IMR-90 (cell line): ENCODE results near the gene CAPN5. TPM values are rescaled to one million over a fixed set of nuclear protein-coding genes. Genes with fewer than 3 reads are reported as not detected.

Experiments
- ATAC-seq: fragments of 200-7000 bp; cut with Tn5 transposase; 2 replicates; pipeline ENCODE4 v1.9.1; 2020; ENCODE audit warnings: low read depth, mild to moderate bottlenecking, moderate library complexity
- BruUV-seq: library from RNA; stranded (reverse); fragments of 400-500 nt; replicated peaks from 2 replicates; lab custom pipeline; 2021; lab: Mats Ljungman, UMichigan
- CTCF ChIA-PET: fragments of 300-600 bp; formaldehyde crosslinking; extraction: SDS; loops from one replicate; lab custom pipeline; 2021; ENCODE audit warnings: antibody characterized with exemption; lab: Yijun Ruan, JAX
- POLR2A ChIA-PET: fragments of 300-600 bp; sonication (Branson Sonifier 250); formaldehyde crosslinking; loops from one replicate; lab custom pipeline; 2022; ENCODE audit warnings: antibody characterized with exemption; ENCODE audit not compliant: unreplicated experiment; lab: Charles Lee
- DNase-seq: peaks from one replicate; pipeline ENCODE4 v3.0.0; 2013
- H2AFZ ChIP-seq: replicated peaks from 2 replicates; pipeline ENCODE3; 2013; ENCODE audit warnings: low read length, mild to moderate bottlenecking; ENCODE audit not compliant: poor library complexity
- H2AK5ac ChIP-seq: 2 replicates; pipeline ENCODE4 v1.6.1; 2013; ENCODE audit warnings: low read depth, low read length, inconsistent platforms
- H2AK9ac ChIP-seq: replicated peaks from 2 replicates; pipeline ENCODE3; 2013; ENCODE audit warnings: mild to moderate bottlenecking, low read depth, low read length, moderate library complexity; ENCODE audit not compliant: poor library complexity
- H2BK120ac ChIP-seq: 2 replicates; pipeline ENCODE4 v1.6.1; 2013; ENCODE audit warnings: low read depth, low read length, inconsistent platforms
- H2BK15ac ChIP-seq: 3 replicates; pipeline ENCODE4 v1.6.1; 2013; ENCODE audit warnings: low read depth, low read length, inconsistent platforms
- H2BK20ac ChIP-seq: 2 replicates; pipeline ENCODE4 v1.6.1; 2013; ENCODE audit warnings: low read depth, mild to moderate bottlenecking, inconsistent platforms, low read length, moderate library complexity
- H2BK5ac ChIP-seq: 2 replicates; pipeline ENCODE4 v1.6.1; 2013; ENCODE audit warnings: mild to moderate bottlenecking, low read depth, low read length, inconsistent platforms; ENCODE audit not compliant: poor library complexity, severe bottlenecking
- H3K14ac ChIP-seq: replicated peaks from 2 replicates; pipeline ENCODE4 v1.6.1; 2013; ENCODE audit warnings: low read depth, low read length, inconsistent platforms
- H3K18ac ChIP-seq: 2 replicates; pipeline ENCODE4 v1.6.1; 2013; ENCODE audit warnings: low read depth, low read length, control low read depth
- H3K23ac ChIP-seq: 2 replicates; pipeline ENCODE4 v1.6.1; 2013; ENCODE audit warnings: low read depth, low read length, inconsistent platforms
- H3K27ac ChIP-seq: 2 replicates; pipeline ENCODE4 v1.5.1; 2013; ENCODE audit warnings: mild to moderate bottlenecking, control low read depth, low read length; ENCODE audit not compliant: insufficient read depth
- H3K27me3 ChIP-seq: 2 replicates; pipeline ENCODE4 v1.6.1; 2013; ENCODE audit warnings: low read length; ENCODE audit not compliant: control insufficient read depth, insufficient read depth
- H3K36me3 ChIP-seq: 2 replicates; pipeline ENCODE4 v1.6.1; 2013; ENCODE audit warnings: low read length, mixed read lengths; ENCODE audit not compliant: control insufficient read depth, insufficient read depth
- H3K4ac ChIP-seq: 2 replicates; pipeline ENCODE4 v1.6.1; 2013; ENCODE audit warnings: low read depth, low read length, inconsistent platforms
- H3K4me1 ChIP-seq: 2 replicates; pipeline ENCODE4 v1.6.1; 2013; ENCODE audit warnings: low read length, mixed read lengths; ENCODE audit not compliant: control insufficient read depth, insufficient read depth
- H3K4me2 ChIP-seq: 2 replicates; pipeline ENCODE4 v1.6.1; 2013; ENCODE audit warnings: low read depth, mild to moderate bottlenecking, control low read depth, low read length, moderate library complexity
- H3K4me3 ChIP-seq: 2 replicates; pipeline ENCODE4 v1.5.1; 2013; ENCODE audit warnings: low read depth, mild to moderate bottlenecking, control low read depth, low read length, moderate library complexity; ENCODE audit not compliant: insufficient read depth
- H3K56ac ChIP-seq: 2 replicates; pipeline ENCODE4 v1.6.1; 2013; ENCODE audit warnings: low read length, inconsistent platforms; ENCODE audit not compliant: insufficient read depth; ENCODE audit errors: extremely low read depth
- H3K79me1 ChIP-seq, 2 experiments: 2 replicates each; pipeline ENCODE4 v1.6.1; 2013; ENCODE audit warnings: low read length in 2 of 2, inconsistent platforms in 1 of 2, low read depth in 1 of 2
- H3K9ac ChIP-seq: 2 replicates; pipeline ENCODE4 v1.6.1; 2013; ENCODE audit warnings: low read depth, low read length, control low read depth
- H3K9me1 ChIP-seq: 2 replicates; pipeline ENCODE4 v1.6.1; 2013; ENCODE audit warnings: low read length, inconsistent platforms; ENCODE audit not compliant: insufficient read depth
- H3K9me3 ChIP-seq: 2 replicates; pipeline ENCODE4 v1.6.1; 2013; ENCODE audit warnings: low read length; ENCODE audit not compliant: control insufficient read depth, insufficient read depth
- H4K20me1 ChIP-seq: 2 replicates; pipeline ENCODE4 v1.6.1; 2013; ENCODE audit warnings: low read length, inconsistent platforms; ENCODE audit not compliant: insufficient read depth
- H4K5ac ChIP-seq: 2 replicates; pipeline ENCODE4 v1.6.1; 2013; ENCODE audit warnings: mild to moderate bottlenecking, low read depth, low read length, control low read depth
- H4K8ac ChIP-seq, 2 experiments: 2 replicates each; pipeline ENCODE4 v1.6.1; 2013; ENCODE audit warnings: low read depth in 2 of 2, low read length in 2 of 2, control low read depth in 1 of 2, inconsistent platforms in 1 of 2
- H4K91ac ChIP-seq: 2 replicates; pipeline ENCODE4 v1.6.1; 2013; ENCODE audit warnings: low read depth, low read length, inconsistent platforms; ENCODE audit not compliant: insufficient read depth
- BHLHE40 ChIP-seq: fragments of 150-350 bp; IDR thresholded peaks from 2 replicates; pipeline ENCODE4 v1.6.1; 2016; ENCODE audit warnings: mild to moderate bottlenecking, low read depth, low read length
- CEBPB ChIP-seq: IDR thresholded peaks from 2 replicates; pipeline ENCODE4 v1.6.1; 2012; ENCODE audit warnings: low read depth, low read length, improper control_type of control experiment
- CHD1 ChIP-seq: IDR thresholded peaks from 2 replicates; pipeline ENCODE4 v1.6.1; 2012; ENCODE audit warnings: low read depth, low read length, improper control_type of control experiment
- CTCF ChIP-seq: conservative IDR thresholded peaks from 2 replicates; pipeline ENCODE4 v1.5.1; 2012; ENCODE audit warnings: mild to moderate bottlenecking, low read depth, low read length, improper control_type of control experiment
- FOS ChIP-seq: fragments of 150-350 bp; IDR thresholded peaks from 2 replicates; pipeline ENCODE4 v1.6.1; 2016; ENCODE audit warnings: low read depth, low read length
- MAZ ChIP-seq: IDR thresholded peaks from 2 replicates; pipeline ENCODE4 v1.6.1; 2012; ENCODE audit warnings: low read depth, mild to moderate bottlenecking, low read length, improper control_type of control experiment, moderate library complexity, borderline replicate concordance
- MXI1 ChIP-seq: IDR thresholded peaks from 2 replicates; pipeline ENCODE4 v1.6.1; 2012; ENCODE audit warnings: low read depth, mild to moderate bottlenecking, low read length, moderate library complexity, borderline replicate concordance
- NFE2L2 ChIP-seq: fragments of 150-350 bp; IDR thresholded peaks from 2 replicates; pipeline ENCODE4 v1.6.1; 2016; ENCODE audit warnings: low read depth, mild to moderate bottlenecking, low read length
- RAD21 ChIP-seq: IDR thresholded peaks from 2 replicates; pipeline ENCODE4 v1.6.1; 2012; ENCODE audit warnings: low read length, improper control_type of control experiment
- RCOR1 ChIP-seq: IDR thresholded peaks from 2 replicates; pipeline ENCODE4 v1.6.1; 2012; ENCODE audit warnings: mild to moderate bottlenecking, low read length, improper control_type of control experiment; ENCODE audit not compliant: insufficient replicate concordance
- SMC3 ChIP-seq: fragments of 150-350 bp; IDR thresholded peaks from 2 replicates; pipeline ENCODE4 v1.6.1; 2016; ENCODE audit warnings: low read depth, mild to moderate bottlenecking, antibody characterized with exemption, low read length, moderate library complexity
- WGBS, 2 experiments: methylation state at CpG; one replicate each; pipeline versions ENCODE4 v1.1.5 to v1.1.7; 2013; ENCODE audit warnings: missing lambda C conversion rate in 2 of 2; ENCODE audit not compliant: insufficient read length in 1 of 2; ENCODE audit errors: extremely low coverage in 2 of 2; 5-methylcytosine and 5-hydroxymethylcytosine counted together
- dilution Hi-C: fragments of 300-500 bp; cut with HindIII; formaldehyde crosslinking; loops from one replicate; pipeline ENCODE4 v1.14.3; 2018; ENCODE audit warnings: low sequenced_read_pairs; ENCODE audit not compliant: unreplicated experiment
- in situ Hi-C: fragments of 300-500 bp; cut with MboI; formaldehyde crosslinking; loops from 3 replicates; pipeline ENCODE4 v1.14.3; 2019; ENCODE audit warnings: low sequenced_read_pairs, inconsistent platforms, mixed read lengths
- intact Hi-C: fragments of 100-400 bp; cut with micrococcal nuclease; formaldehyde crosslinking; loops from 2 replicates; pipeline ENCODE4 v1.10.0; 2022
- polyA plus RNA-seq, 3 experiments: library from polyadenylated mRNA; depleted of rRNA; stranded (reverse); fragments of >200 nt; gene quantifications; 2 replicates each; pipeline ENCODE4 v1.2.3, GENCODE V29; 2012; ENCODE audit warnings: low replicate concordance in 1 of 3
- total RNA-seq: library from RNA; depleted of rRNA; stranded (reverse); fragments of >200 nt; gene quantifications from 2 replicates; pipeline ENCODE4 v1.2.3, GENCODE V29; 2012

The CAPN5 gene
- total and polyA plus RNA-seq, 2 of the 4 experiments (the other 2 are of a cell fraction), result 8.1 to 24.0 TPM

GRCh38 chr11:77127235-77127911, 60.6 kb downstream of the CAPN5 start:
- POLR2A ChIA-PET, result no interaction called here
- no peaks in the 10 kb centered on the region for H3K79me1 ChIP-seq
- H3K4me2 ChIP-seq, result peak overlapping the region; percentile 83
- H3K9me1 ChIP-seq, result no peaks in the 10 kb centered on the region
- H3K23ac ChIP-seq, result no peak overlapping the region
- no TSS peak for BruUV-seq
- H3K27ac ChIP-seq, result no peak overlapping the region
- peak overlapping the region; percentile 86 for H2AK9ac ChIP-seq
- peak; percentile 39 for DNase-seq
- peak; percentile 77 for ATAC-seq
- WGBS, 2 experiments, result 4% methylated on average over 14 of the region's 27 CpGs; no CpG with 5 or more reads in 1 of the 2 experiments
- H3K4me1 ChIP-seq, result peaks cover 10% of the 10 kb centered on the region; the same call in 1 of the 2 replicates
- no peak overlapping the region for H2AK5ac ChIP-seq
- TF ChIP-seq MAZ (peak; percentile 87; the same call in 1 of the 2 replicates), SMC3 (peak; percentile 76), NFE2L2 (no peak), CTCF (peak; percentile 87), FOS (no peak), CEBPB (no peak), RCOR1 (no peak), RAD21 (peak; percentile 71), CHD1 (no peak), BHLHE40 (no peak), MXI1 (0 out of 2 replicates have a peak, but pooled peaks have one; percentile 39)
- no peaks in the 10 kb centered on the region for H4K20me1 ChIP-seq
- H2BK20ac ChIP-seq, result no peak overlapping the region
- H2BK120ac ChIP-seq, result no peak overlapping the region
- H2BK15ac ChIP-seq, result no peak overlapping the region
- no peaks in the 10 kb centered on the region for H3K9me3 ChIP-seq
- no peak overlapping the region for H2BK5ac ChIP-seq
- peak overlapping the region; percentile 33 for H3K4me3 ChIP-seq
- intact Hi-C loops (loop anchor here (1.0 kb wide), 3 partner anchors 61 to 492 kb away; no protein-coding TSS in a partner anchor), dilution Hi-C loops (no loop called here), in situ Hi-C loops (loop anchor here (5.0 to 10.0 kb wide), 2 partner anchors 57 to 420 kb away; no protein-coding TSS in a partner anchor)
- peak overlapping the region; percentile 93 for H2AFZ ChIP-seq
- H3K4ac ChIP-seq, result no peak overlapping the region
- H4K5ac ChIP-seq, result no peak overlapping the region
- peak overlapping the region in 1 of 2 experiments; percentile 42; a peak in 1 of 4 replicates for H4K8ac ChIP-seq
- peaks cover 7% of the 10 kb centered on the region; the same call in 1 of the 2 replicates for H3K36me3 ChIP-seq
- H3K27me3 ChIP-seq, result no peaks in the 10 kb centered on the region
- H3K56ac ChIP-seq, result no peak overlapping the region
- CTCF ChIA-PET, result interaction anchor here (0.7 to 2.6 kb wide), 23 partner anchors 8 to 977 kb away, joined by 3 to 21 read pairs (median 4); no protein-coding TSS in a partner anchor
- no peak overlapping the region for H3K9ac ChIP-seq
- H3K14ac ChIP-seq, result no peak overlapping the region
- no peak overlapping the region for H3K18ac ChIP-seq
- no peak overlapping the region for H4K91ac ChIP-seq
